Fibroblast of pulmonary artery (primary cell): ENCODE results near the gene P2RY6.

Experiments
- DNase-seq: peaks from one replicate; pipeline ENCODE4 v3.0.0-alpha.2; 2010; ENCODE audit warnings: low read depth
- H3K4me3 ChIP-seq: replicated peaks from 2 replicates; pipeline ENCODE4 v1.5.1; 2011; ENCODE audit warnings: low read depth, mild to moderate bottlenecking, control low read depth, low read length, moderate library complexity
- TF ChIP-seq, protein P1 (sequence below): IDR thresholded peaks from 2 replicates; pipeline ENCODE4 v1.5.1; 2011; ENCODE audit warnings: mild to moderate bottlenecking, control low read depth, low read length, inconsistent platforms; ENCODE audit errors: missing control alignments

Gene P2RY6

DNA sequence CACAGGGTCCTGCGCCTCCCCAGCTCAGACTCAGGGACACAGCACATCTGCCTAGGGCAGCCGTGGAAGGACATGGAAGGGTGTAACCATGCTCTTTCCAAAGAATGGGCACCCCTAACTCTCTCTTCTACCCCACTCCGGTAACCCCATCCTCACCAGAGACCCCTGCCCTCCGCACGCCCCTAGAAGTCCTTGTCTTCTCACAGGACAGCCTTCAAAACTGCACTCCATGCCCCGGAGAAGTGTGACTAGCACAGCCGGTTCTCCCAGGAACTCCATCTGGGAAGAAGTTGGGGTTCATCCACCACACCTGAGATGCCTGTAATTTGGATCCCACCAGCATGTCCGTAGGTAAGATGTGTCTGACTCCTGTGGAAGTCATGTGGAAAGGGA is 29.0 kb upstream of the P2RY6 start:
- H3K4me3 ChIP-seq = no peak overlapping the region
- DNase-seq = no peak
- TF ChIP-seq, protein P1, sequence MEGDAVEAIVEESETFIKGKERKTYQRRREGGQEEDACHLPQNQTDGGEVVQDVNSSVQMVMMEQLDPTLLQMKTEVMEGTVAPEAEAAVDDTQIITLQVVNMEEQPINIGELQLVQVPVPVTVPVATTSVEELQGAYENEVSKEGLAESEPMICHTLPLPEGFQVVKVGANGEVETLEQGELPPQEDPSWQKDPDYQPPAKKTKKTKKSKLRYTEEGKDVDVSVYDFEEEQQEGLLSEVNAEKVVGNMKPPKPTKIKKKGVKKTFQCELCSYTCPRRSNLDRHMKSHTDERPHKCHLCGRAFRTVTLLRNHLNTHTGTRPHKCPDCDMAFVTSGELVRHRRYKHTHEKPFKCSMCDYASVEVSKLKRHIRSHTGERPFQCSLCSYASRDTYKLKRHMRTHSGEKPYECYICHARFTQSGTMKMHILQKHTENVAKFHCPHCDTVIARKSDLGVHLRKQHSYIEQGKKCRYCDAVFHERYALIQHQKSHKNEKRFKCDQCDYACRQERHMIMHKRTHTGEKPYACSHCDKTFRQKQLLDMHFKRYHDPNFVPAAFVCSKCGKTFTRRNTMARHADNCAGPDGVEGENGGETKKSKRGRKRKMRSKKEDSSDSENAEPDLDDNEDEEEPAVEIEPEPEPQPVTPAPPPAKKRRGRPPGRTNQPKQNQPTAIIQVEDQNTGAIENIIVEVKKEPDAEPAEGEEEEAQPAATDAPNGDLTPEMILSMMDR = no peak

DNA sequence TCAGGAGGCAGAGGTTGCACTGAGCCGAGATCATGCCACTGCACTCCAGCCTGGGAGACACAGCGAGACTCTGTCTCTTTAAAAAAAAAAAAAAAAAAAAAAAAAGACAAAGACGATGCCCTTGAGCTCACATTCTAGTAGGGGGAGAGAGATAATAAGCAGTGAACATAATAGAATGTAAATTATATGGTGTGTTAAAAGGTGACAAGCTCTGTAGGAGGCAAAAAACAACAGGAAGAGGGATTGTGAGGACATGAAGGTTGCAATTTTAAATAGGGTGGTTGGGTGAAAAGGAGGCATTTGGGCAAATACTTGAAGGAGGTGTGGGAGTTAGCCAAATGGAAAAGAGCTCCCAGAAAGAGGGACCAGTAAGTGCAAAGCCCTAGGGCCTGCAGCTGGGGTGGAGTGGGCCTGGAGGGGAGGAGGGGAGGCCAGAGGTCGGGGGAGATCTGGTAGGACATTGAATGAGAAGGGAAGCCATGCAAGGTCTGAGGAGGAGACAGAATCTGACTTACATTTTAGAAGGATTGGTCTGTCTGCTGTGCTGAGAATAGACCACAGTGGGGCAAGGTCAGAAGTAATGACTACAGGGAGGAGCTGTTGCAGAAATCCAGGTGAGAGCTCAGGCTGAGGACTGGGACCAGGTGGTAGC is 27.4 kb upstream of the P2RY6 start:
- TF ChIP-seq, protein P1 = no peak
- no peak for DNase-seq
- H3K4me3 ChIP-seq = no peak overlapping the region

DNA sequence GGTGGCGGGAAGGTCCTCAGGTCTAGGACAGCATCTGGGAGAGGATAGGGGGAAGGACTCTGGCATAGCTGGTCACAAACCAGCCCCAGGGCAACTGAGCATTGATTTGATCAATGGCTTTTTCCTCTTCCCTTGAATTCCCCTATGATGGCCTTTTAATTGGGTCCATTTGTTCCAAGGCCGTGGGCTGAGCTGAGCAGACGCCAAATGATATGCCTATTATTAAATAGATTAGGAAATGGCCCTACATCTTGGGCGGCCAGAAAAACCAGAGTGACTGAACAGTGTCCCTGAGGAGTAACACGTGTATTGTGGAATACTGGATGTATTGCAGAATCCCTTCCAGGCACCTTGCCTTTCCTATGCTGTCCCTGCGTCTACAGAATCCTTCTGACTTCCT is 26.7 kb upstream of the P2RY6 start:
- no peak overlapping the region for H3K4me3 ChIP-seq
- DNase-seq = no peak
- TF ChIP-seq, protein P1 = no peak

DNA sequence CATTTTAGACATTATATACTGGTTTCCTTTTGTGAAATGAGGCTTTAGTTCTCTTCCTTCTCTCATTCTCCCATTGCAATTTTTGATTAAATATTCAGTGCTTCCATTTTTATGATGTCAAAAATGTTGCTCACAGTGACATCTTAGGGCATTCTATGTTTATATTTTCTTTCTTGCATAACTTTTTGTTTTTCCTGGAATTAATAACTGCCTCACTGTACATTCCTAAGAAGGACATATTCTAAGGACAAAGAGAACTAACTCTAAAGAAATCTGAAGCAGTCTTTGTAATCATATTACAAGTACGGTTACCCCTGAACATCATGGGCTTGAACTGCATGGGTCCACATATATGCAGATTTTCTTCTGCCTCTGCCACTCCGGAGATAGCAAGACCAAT is 25.8 kb upstream of the P2RY6 start:
- DNase-seq = peak; percentile 19
- TF ChIP-seq, protein P1 = no peak
- no peak overlapping the region for H3K4me3 ChIP-seq

DNA sequence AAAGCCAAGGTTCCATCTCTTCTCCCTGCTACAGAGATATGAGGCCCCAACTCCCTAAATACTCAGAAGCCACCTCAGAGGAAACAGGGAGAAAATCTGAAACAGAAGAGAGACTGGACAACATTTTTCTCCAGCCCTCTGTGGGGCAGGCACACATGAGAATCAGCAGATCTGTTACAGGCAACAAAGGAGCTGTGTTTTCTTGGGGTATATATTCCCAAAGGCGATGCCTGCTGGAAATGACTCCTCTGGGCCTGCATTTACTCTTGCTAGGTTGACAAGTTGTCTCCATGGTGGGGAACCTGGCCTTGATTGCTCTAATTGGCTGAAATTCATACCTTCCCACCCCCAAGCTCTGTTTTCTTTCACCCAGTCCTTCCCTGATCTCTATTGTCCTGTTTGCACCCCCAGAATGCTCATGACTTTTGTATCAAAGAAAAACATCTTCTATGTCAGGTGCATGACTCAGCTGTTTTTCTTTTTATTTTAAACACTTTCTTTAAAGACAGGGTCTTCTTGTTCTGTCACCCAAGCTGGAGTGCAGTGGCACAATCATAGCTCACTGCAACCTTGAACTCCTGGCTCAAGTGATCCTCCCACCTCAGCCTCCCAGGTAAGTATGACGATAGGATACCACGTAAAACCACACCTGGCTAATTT is 23.5 kb upstream of the P2RY6 start:
- DNase-seq = no peak
- TF ChIP-seq, protein P1 = no peak
- no peak overlapping the region for H3K4me3 ChIP-seq

DNA sequence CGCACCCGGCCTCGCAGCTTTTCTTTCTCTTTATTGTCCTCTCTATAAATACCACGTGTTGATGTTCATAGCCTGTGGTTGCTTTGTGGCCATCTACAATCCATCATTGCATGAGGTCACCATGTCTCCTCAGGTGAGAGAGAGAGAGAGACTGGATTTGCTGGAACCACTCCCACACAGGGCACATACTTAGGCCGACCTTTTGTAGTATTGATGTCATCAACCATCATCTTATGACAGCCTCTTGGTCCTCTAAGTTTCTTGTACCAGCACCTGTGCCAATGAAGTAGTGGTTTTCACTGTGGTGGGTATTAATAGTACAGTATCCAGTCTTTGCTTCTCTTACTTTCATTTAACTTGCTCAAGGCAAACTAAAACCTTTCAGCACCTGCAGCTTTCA is 22.8 kb upstream of the P2RY6 start:
- no peak for DNase-seq
- TF ChIP-seq, protein P1 = no peak
- no peak overlapping the region for H3K4me3 ChIP-seq
